ENCODE results near the gene FBXO34.

Gene FBXO34

DNA sequence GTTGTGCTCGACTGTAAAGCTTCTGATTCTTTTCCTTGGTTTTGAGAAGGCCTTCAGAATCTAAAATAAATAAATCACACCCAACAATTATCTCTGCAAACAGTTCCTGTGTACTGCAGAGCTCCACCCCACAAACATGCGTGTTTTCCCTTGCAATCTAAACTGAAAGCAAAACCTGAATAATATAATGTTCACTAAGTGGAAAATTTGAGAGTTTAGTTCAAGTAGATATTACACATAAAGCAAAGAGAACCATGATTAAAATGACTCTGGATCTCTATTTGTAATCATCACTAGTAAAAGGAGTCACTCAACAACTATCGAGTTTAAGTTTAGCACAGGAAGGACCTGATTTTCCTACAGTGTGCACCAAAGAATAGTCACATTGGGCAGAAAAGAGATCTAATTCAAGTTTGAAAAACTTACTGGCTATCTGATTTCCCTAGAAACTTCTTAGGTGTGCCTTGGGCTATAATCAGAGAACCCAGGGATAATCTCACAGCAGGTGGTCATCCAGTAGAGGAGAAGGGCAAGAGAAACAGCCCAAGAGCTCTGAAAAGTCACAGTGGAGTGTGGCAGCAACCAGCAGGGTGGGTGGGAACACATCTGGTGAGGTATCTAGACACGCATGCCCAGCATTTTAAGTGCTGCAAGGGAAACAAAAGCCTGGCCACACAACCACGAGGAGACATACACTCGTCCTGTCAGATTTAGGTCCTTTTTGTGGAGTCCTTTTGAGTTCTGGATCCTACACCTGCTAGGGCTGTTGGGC is 115.0 kb downstream of the FBXO34 start:
- in situ Hi-C loops (cut with HindIII; ENCODE audit: low pct_unique_long_range_greater_than_20kb, low sequenced_read_pairs): no loop called here
- DNase-seq (ENCODE audit: low read depth in 1 of 2, low spot score in 1 of 2): no peak
- TF ChIP-seq JUND (IDR thresholded peaks at IDR 0.05; ENCODE audit: low read depth): no peak

DNA sequence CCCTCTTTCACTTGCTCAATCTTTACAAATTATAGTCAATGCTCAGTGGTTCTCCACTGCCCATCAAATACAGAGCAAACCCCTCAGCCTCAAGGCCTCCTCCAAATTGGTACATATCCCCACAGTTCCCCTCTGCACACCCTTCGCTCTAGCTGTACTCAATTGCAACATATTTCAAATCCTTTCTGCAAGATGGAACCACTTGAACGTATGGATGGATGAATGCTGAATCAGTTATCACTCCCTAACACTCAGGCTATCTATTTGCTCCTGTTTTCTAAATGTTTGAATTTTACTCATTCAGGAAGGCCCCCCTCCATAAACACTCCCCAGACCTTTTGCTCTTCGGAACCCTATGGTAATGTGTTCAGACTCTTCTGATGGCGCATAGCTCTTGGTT is 115.9 kb downstream of the FBXO34 start:
- in situ Hi-C loops (cut with HindIII; ENCODE audit: low pct_unique_long_range_greater_than_20kb, low sequenced_read_pairs): no loop called here
- TF ChIP-seq JUND (IDR thresholded peaks at IDR 0.05; ENCODE audit: low read depth): no peak
- no peak for DNase-seq (ENCODE audit: low read depth in 1 of 2, low spot score in 1 of 2)

DNA sequence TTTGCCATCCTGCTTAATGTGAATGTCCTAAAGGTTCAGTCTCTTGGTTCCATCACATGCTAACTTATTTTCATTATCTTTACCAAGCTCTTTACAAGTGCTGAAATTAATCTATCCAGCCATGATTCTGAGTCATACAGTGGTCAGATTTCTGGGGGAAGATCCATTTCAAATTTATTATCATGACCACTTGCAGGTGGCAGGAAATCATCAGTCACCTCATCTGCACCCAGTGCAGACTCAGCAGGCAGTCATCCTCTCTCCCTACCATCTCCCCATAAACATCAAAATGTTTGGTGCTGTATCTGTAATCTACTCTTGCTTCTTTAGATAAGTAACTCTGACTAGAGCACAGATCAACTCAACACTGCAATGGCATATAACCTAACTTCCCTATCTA is 116.9 kb downstream of the FBXO34 start:
- DNase-seq (ENCODE audit: low read depth in 1 of 2, low spot score in 1 of 2): no peak
- in situ Hi-C loops (cut with HindIII; ENCODE audit: low pct_unique_long_range_greater_than_20kb, low sequenced_read_pairs): no loop called here
- no peak for TF ChIP-seq JUND (IDR thresholded peaks at IDR 0.05; ENCODE audit: low read depth)

DNA sequence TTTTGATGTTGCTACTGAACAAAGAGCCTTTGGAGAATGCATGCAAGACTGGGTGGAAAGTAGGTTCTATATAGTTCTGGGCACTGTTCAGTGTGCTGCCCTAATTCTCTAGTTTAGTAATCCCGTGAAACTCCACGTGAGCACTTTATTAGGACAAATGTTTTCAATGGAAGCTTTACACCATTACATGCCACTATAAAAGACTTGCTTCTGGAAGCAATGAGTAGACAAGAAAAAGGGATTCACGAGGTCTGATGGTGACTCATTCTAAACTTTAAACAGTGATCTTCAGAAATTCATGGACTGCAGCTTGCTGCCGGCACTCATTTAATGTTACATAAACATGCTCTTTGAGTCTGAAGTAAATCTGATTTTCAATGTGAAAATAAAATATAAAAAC is 118.1 kb downstream of the FBXO34 start:
- no peak for TF ChIP-seq JUND (IDR thresholded peaks at IDR 0.05; ENCODE audit: low read depth)
- in situ Hi-C loops (cut with HindIII; ENCODE audit: low pct_unique_long_range_greater_than_20kb, low sequenced_read_pairs): no loop called here
- no peak for DNase-seq (ENCODE audit: low read depth in 1 of 2, low spot score in 1 of 2)

DNA sequence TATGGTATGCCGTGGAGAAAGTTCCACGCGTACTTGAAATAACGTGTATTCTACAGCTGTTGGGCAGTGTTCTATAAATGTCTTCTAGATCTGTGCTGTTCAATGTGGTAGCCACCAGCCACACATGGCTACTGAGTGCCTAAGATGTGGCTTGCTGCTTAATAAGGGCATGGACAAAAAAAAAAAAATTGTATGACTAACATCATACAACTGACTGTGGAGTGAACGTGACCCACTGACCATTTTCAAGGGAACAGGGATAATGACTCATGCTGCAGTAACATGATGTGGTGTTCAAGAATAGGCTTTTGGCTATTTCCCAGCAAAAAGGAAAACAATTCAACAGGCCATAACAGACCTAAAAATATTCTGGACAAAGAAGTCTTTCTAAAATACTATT is 127.5 kb downstream of the FBXO34 start:
- DNase-seq (ENCODE audit: low read depth in 1 of 2, low spot score in 1 of 2): no peak
- in situ Hi-C loops (cut with HindIII; ENCODE audit: low pct_unique_long_range_greater_than_20kb, low sequenced_read_pairs): no loop called here
- no peak for TF ChIP-seq JUND (IDR thresholded peaks at IDR 0.05; ENCODE audit: low read depth)

DNA sequence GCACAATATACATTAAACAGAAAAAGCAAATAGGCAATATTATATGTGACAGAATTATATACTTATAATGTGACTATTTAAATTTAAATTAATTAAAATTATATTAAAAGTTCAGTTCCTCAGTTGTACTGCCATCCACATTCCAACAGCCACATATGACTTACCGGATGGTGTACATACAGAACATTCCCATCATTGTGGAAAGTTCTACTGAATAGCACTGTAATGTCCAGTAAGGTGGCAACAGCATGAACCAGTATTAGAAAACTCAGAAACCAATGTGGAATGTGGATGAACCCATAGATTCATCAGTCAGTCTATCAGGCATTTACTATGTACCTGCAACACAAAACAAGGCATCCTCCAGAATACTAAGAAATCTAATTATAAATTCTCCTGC is 128.0 kb downstream of the FBXO34 start:
- DNase-seq (ENCODE audit: low read depth in 1 of 2, low spot score in 1 of 2): no peak
- TF ChIP-seq JUND (IDR thresholded peaks at IDR 0.05; ENCODE audit: low read depth): no peak
- in situ Hi-C loops (cut with HindIII; ENCODE audit: low pct_unique_long_range_greater_than_20kb, low sequenced_read_pairs): no loop called here

DNA sequence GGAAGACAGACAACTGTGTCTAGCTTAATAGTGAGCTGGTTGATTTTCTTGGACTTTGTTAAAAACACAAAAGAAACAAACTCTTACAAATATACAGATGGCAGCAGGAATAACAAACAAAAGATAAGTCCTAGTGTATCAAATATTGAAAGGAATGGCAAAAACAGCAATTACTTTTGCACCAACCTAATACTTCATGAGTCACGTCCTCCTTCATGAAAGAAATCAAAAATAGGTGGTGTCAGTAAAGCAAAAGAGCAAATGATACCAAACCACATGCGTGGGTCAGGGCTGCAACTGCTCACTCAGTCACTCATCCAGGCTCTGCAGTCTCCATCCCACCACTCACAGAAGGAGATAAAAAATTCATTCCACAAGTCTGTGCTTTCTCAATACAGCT is 128.6 kb downstream of the FBXO34 start:
- TF ChIP-seq JUND (IDR thresholded peaks at IDR 0.05; ENCODE audit: low read depth): no peak
- no peak for DNase-seq (ENCODE audit: low read depth in 1 of 2, low spot score in 1 of 2)
- in situ Hi-C loops (cut with HindIII; ENCODE audit: low pct_unique_long_range_greater_than_20kb, low sequenced_read_pairs): no loop called here

DNA sequence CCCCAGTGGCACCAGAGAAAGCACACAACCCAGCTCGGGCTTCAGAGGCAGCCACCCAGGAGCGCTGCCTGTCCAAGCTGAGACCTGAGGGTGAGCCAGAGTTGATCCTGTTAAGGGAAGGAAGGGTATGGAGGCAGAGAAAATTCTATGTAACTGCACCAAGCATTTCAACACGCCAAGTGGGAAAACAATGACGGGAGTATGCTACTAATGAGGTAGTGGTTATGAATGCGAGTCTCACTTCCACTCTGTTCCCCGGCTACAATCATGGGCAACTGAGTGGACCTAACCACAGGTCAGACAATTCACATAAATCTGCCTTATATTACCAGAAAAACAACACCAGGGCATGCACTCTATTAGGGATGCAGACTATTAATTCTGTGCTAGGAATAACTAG is 130.5 kb downstream of the FBXO34 start:
- no peak for TF ChIP-seq JUND (IDR thresholded peaks at IDR 0.05; ENCODE audit: low read depth)
- no peak for DNase-seq (ENCODE audit: low read depth in 1 of 2, low spot score in 1 of 2)
- in situ Hi-C loops (cut with HindIII; ENCODE audit: low pct_unique_long_range_greater_than_20kb, low sequenced_read_pairs): no loop called here
